GM19328 (cell line): ENCODE measurements around the gene BAMBI.

Experiments used
- ATAC-seq: cut with Tn5 transposase; IDR thresholded peaks from one replicate; pipeline ENCODE4 v1.9.1; 2021; ENCODE audit warnings: mild to moderate bottlenecking, moderate library complexity; ENCODE audit not compliant: unreplicated experiment

BAMBI gene

GRCh38 chr10:28674782-28675181 lies 2.5 kb upstream of the BAMBI start:
- ATAC-seq = no peak

- ATAC-seq = no peak
Measured at GRCh38 chr10:28676326-28676967, 874 bp upstream of the BAMBI start.

- no peak for ATAC-seq
Measured at GRCh38 chr10:28677888-28678686, 766 bp downstream of the BAMBI start.

GRCh38 chr10:28678687-28679457 lies 1.6 kb downstream of the BAMBI start:
- no peak for ATAC-seq

GRCh38 chr10:28679581-28680357 lies 2.4 kb downstream of the BAMBI start:
- no peak for ATAC-seq

GRCh38 chr10:28680358-28680752 lies 3.0 kb downstream of the BAMBI start:
- ATAC-seq = no peak

- no peak for ATAC-seq
Measured at GRCh38 chr10:28681291-28681763, 4.0 kb downstream of the BAMBI start.

GRCh38 chr10:28681928-28682750 lies 4.8 kb downstream of the BAMBI start:
- no peak for ATAC-seq

- no peak for ATAC-seq
Measured at GRCh38 chr10:28684157-28684985, 7.0 kb downstream of the BAMBI start.

GRCh38 chr10:28684986-28685580 lies 7.8 kb downstream of the BAMBI start:
- ATAC-seq = no peak

GRCh38 chr10:28685717-28686116 lies 8.4 kb downstream of the BAMBI start:
- ATAC-seq = no peak

GRCh38 chr10:28686835-28687682 lies 9.7 kb downstream of the BAMBI start:
- ATAC-seq = no peak

GRCh38 chr10:28687683-28688001 lies 10.3 kb downstream of the BAMBI start:
- ATAC-seq = no peak

- no peak for ATAC-seq
Measured at GRCh38 chr10:28690545-28690944, 13.2 kb downstream of the BAMBI start.

- no peak for ATAC-seq
Measured at GRCh38 chr10:28691187-28691694, 13.9 kb downstream of the BAMBI start.

GRCh38 chr10:28692050-28692449 lies 14.7 kb downstream of the BAMBI start:
- ATAC-seq = no peak

- ATAC-seq = no peak
Measured at GRCh38 chr10:28694530-28694929, 17.2 kb downstream of the BAMBI start.

- no peak for ATAC-seq
Measured at GRCh38 chr10:28698075-28698474, 20.8 kb downstream of the BAMBI start.
